ENCODE measurements around the gene TECRL.

GRCh38 chr4:64340218-64341110 lies 68.8 kb downstream of the TECRL start:
- no peak for TF ChIP-seq GATA2 (IDR thresholded peaks at IDR 0.05; ENCODE audit: low read depth, low read length)
- TF ChIP-seq GATA3 (IDR thresholded peaks at IDR 0.05; ENCODE audit: low read depth, low read length) = no peak

Measured in SH-SY5Y (cell line).